Panc1 (cell line): ENCODE measurements around the gene KRT1. TPM values are rescaled to one million over a fixed set of nuclear protein-coding genes. Genes with fewer than 3 reads are reported as not detected.
A peak's percentile ranks its signal among the peaks of the same experiment; 100 is the strongest.

ENCODE experiments used
- ATAC-seq: fragments of 200-7000 bp; cut with Tn5 transposase; 2 replicates; pipeline ENCODE4 v1.9.1; 2020; ENCODE audit warnings: mild to moderate bottlenecking, moderate library complexity
- BruUV-seq: library from RNA; stranded (reverse); fragments of 400-500 nt; replicated peaks from 2 replicates; lab custom pipeline; 2021; lab: Mats Ljungman, UMichigan
- CTCF ChIA-PET: fragments of 300-600 bp; sonication (Branson Sonifier 250); formaldehyde crosslinking; loops from one replicate; lab custom pipeline; 2022; ENCODE audit warnings: antibody characterized with exemption; lab: Charles Lee
- POLR2A ChIA-PET: fragments of 300-600 bp; sonication (Branson Sonifier 250); formaldehyde crosslinking; loops from one replicate; lab custom pipeline; 2022; ENCODE audit warnings: antibody characterized with exemption; lab: Charles Lee
- DNase-seq: peaks from one replicate; pipeline ENCODE4 v3.0.0-alpha.2; 2010; ENCODE audit warnings: low read depth, low spot score
- H3K27ac ChIP-seq: 2 replicates; pipeline ENCODE4 v1.5.1; 2011; ENCODE audit warnings: mild to moderate bottlenecking, low read length, inconsistent platforms
- H3K27me3 ChIP-seq: fragments of 200-500 bp; sonication (Bioruptor generic); 2 replicates; pipeline ENCODE4 v1.6.0; 2014; ENCODE audit warnings: low read length, inconsistent platforms; ENCODE audit not compliant: control insufficient read depth, insufficient read depth
- H3K36me3 ChIP-seq: fragments of 200-500 bp; sonication (Bioruptor generic); 2 replicates; pipeline ENCODE4 v1.5.1; 2014; ENCODE audit warnings: inconsistent platforms, mild to moderate bottlenecking, low read length, moderate library complexity; ENCODE audit not compliant: control insufficient read depth, insufficient read depth
- H3K4me1 ChIP-seq: 2 replicates; pipeline ENCODE4 v1.5.1; 2011; ENCODE audit warnings: inconsistent platforms, mild to moderate bottlenecking, low read length, moderate library complexity; ENCODE audit not compliant: control insufficient read depth, insufficient read depth
- H3K4me3 ChIP-seq, 2 experiments: 2 replicates each; pipeline ENCODE4 v1.5.1; 2011 to 2012; ENCODE audit warnings: low read depth in 2 of 2, low read length in 2 of 2, mild to moderate bottlenecking in 2 of 2, inconsistent platforms in 1 of 2, moderate library complexity in 1 of 2
- H3K9me3 ChIP-seq: fragments of 200-500 bp; sonication (Bioruptor generic); 2 replicates; pipeline ENCODE4 v1.5.1; 2014; ENCODE audit warnings: low read depth, mild to moderate bottlenecking, inconsistent platforms, low read length, moderate library complexity; ENCODE audit not compliant: control insufficient read depth, insufficient read depth
- POLR2AphosphoS5 ChIP-seq: IDR thresholded peaks from 2 replicates; pipeline ENCODE4 v1.6.1; 2012; ENCODE audit warnings: mild to moderate bottlenecking, low read depth, low read length, moderate library complexity
- SIN3A ChIP-seq: IDR thresholded peaks from 2 replicates; pipeline ENCODE4 v1.6.1; 2012; ENCODE audit warnings: low read depth, mild to moderate bottlenecking, low read length, moderate library complexity, borderline replicate concordance; ENCODE audit not compliant: insufficient read depth
- TCF7L2 ChIP-seq: IDR thresholded peaks from 2 replicates; pipeline ENCODE4 v1.6.1; 2011; ENCODE audit warnings: mild to moderate bottlenecking, low read depth, low read length, inconsistent platforms
- in situ Hi-C: cut with HindIII; loops from 2 replicates; pipeline ENCODE4 v1.10.0; 2016; ENCODE audit warnings: low sequenced_read_pairs, low pct_unique_long_range_greater_than_20kb
- intact Hi-C: fragments of 100-400 bp; cut with micrococcal nuclease; formaldehyde crosslinking; loops from one replicate; pipeline ENCODE4 v1.10.0; 2022; ENCODE audit not compliant: unreplicated experiment
- total RNA-seq: library from RNA; stranded (reverse); gene quantifications from one replicate; pipeline ENCODE4 v1.2.1, GENCODE V29; 2021; ENCODE audit not compliant: unreplicated experiment
- TF ChIP-seq, protein P1 (sequence below): fragments of 450-650 bp; IDR thresholded peaks from 2 replicates; pipeline ENCODE4 v1.5.1; 2017; ENCODE audit warnings: mild to moderate bottlenecking
- TF ChIP-seq, protein P2 (sequence below), 2 experiments: IDR thresholded peaks; 2 replicates each; pipeline ENCODE4 v1.6.1; 2011 to 2012; ENCODE audit warnings: low read depth in 2 of 2, control low read depth in 1 of 2, low read length in 1 of 2, mild to moderate bottlenecking in 1 of 2, moderate library complexity in 1 of 2; ENCODE audit not compliant: insufficient read depth in 1 of 2

Gene KRT1
- total RNA-seq, 1 experiment from 2014 or later, result not detected

GRCh38 chr12:52692254-52692653, 12.0 kb upstream of the KRT1 start:
- in situ Hi-C loops (no loop called here), intact Hi-C loops (no loop called here)
- Histone ChIP-seq H3K4me1 (no peaks in the 10 kb centered on the region; the same call in 1 of the 2 replicates), H3K9me3 (no peaks in the 10 kb centered on the region), H3K4me3 (no peak overlapping the region), H3K36me3 (no peaks in the 10 kb centered on the region), H3K27me3 (peaks cover 21% of the 10 kb centered on the region), H3K27ac (no peak overlapping the region)
- no peak for DNase-seq
- ATAC-seq, result peak; percentile 53; the same call in 1 of the 2 replicates
- ChIA-PET POLR2A (no interaction called here), CTCF (interaction anchor here (0.7 kb wide), 1 partner anchor 178 kb away, joined by 3 read pairs; no protein-coding TSS in a partner anchor)
- BruUV-seq, result no TSS peak
- TF ChIP-seq, protein P1, sequence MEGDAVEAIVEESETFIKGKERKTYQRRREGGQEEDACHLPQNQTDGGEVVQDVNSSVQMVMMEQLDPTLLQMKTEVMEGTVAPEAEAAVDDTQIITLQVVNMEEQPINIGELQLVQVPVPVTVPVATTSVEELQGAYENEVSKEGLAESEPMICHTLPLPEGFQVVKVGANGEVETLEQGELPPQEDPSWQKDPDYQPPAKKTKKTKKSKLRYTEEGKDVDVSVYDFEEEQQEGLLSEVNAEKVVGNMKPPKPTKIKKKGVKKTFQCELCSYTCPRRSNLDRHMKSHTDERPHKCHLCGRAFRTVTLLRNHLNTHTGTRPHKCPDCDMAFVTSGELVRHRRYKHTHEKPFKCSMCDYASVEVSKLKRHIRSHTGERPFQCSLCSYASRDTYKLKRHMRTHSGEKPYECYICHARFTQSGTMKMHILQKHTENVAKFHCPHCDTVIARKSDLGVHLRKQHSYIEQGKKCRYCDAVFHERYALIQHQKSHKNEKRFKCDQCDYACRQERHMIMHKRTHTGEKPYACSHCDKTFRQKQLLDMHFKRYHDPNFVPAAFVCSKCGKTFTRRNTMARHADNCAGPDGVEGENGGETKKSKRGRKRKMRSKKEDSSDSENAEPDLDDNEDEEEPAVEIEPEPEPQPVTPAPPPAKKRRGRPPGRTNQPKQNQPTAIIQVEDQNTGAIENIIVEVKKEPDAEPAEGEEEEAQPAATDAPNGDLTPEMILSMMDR, result peak; percentile 65; the same call in 1 of the 2 replicates
- TF ChIP-seq TCF7L2, result no peak

- CTCF ChIA-PET, result interaction anchor here (0.7 kb wide), 1 partner anchor 179 kb away, joined by 3 read pairs; no protein-coding TSS in a partner anchor
- Histone ChIP-seq H3K4me1 (no peaks in the 10 kb centered on the region; the same call in 1 of the 2 replicates), H3K9me3 (no peaks in the 10 kb centered on the region), H3K27ac (no peak overlapping the region), H3K4me3 (no peak overlapping the region), H3K36me3 (no peaks in the 10 kb centered on the region), H3K27me3 (peaks cover 21% of the 10 kb centered on the region)
- DNase-seq, result no peak
- intact Hi-C loops, result no loop called here
- POLR2A ChIA-PET, result no interaction called here
- 0 out of 2 replicates have a peak, but pooled peaks have one; percentile 42 for ATAC-seq
- in situ Hi-C loops, result no loop called here
- BruUV-seq, result no TSS peak
- TF ChIP-seq, protein P1, result no peak
- TF ChIP-seq TCF7L2, result no peak
- TF ChIP-seq POLR2AphosphoS5, result no peak
- TF ChIP-seq SIN3A, result no peak
- TF ChIP-seq, protein P2, sequence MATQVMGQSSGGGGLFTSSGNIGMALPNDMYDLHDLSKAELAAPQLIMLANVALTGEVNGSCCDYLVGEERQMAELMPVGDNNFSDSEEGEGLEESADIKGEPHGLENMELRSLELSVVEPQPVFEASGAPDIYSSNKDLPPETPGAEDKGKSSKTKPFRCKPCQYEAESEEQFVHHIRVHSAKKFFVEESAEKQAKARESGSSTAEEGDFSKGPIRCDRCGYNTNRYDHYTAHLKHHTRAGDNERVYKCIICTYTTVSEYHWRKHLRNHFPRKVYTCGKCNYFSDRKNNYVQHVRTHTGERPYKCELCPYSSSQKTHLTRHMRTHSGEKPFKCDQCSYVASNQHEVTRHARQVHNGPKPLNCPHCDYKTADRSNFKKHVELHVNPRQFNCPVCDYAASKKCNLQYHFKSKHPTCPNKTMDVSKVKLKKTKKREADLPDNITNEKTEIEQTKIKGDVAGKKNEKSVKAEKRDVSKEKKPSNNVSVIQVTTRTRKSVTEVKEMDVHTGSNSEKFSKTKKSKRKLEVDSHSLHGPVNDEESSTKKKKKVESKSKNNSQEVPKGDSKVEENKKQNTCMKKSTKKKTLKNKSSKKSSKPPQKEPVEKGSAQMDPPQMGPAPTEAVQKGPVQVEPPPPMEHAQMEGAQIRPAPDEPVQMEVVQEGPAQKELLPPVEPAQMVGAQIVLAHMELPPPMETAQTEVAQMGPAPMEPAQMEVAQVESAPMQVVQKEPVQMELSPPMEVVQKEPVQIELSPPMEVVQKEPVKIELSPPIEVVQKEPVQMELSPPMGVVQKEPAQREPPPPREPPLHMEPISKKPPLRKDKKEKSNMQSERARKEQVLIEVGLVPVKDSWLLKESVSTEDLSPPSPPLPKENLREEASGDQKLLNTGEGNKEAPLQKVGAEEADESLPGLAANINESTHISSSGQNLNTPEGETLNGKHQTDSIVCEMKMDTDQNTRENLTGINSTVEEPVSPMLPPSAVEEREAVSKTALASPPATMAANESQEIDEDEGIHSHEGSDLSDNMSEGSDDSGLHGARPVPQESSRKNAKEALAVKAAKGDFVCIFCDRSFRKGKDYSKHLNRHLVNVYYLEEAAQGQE (IDR thresholded peaks at IDR 0.05; ENCODE audit: insufficient read depth in 1 of 2, low read depth in 2 of 2, low read length in 1 of 2), result no peak
Measured at GRCh38 chr12:52691841-52692150, 11.6 kb upstream of the KRT1 start.
